H9 (cell line): ENCODE data around the gene CRHBP. TPM values are rescaled to one million over a fixed set of nuclear protein-coding genes. Genes with fewer than 3 reads are reported as not detected.
"Not testable (repeated sequence)": the region's sequence is repeated elsewhere in the genome, so short reads cannot be mapped to it uniquely, and the experiment has no call there.

ENCODE experiments used
- DNase-seq: peaks from one replicate; pipeline ENCODE4 v3.0.0-alpha.2; 2017
- H2AFZ ChIP-seq: one replicate; pipeline ENCODE4 v1.6.1; 2013; ENCODE audit warnings: mild to moderate bottlenecking, low read length, control low read depth, moderate library complexity
- H2AK5ac ChIP-seq: 2 replicates; pipeline ENCODE4 v1.6.1; 2013; ENCODE audit warnings: low read length, control low read depth, mixed read lengths; ENCODE audit not compliant: insufficient read length
- H2BK120ac ChIP-seq: one replicate; pipeline ENCODE4 v1.6.1; 2013; ENCODE audit warnings: low read depth, mild to moderate bottlenecking, low read length, control low read depth, inconsistent platforms; ENCODE audit not compliant: poor library complexity, severe bottlenecking
- H2BK12ac ChIP-seq: 2 replicates; pipeline ENCODE4 v1.6.1; 2013; ENCODE audit warnings: low read length, control low read depth, mixed read lengths, low read depth; ENCODE audit not compliant: insufficient read length
- H2BK15ac ChIP-seq: 2 replicates; pipeline ENCODE4 v1.6.1; 2013; ENCODE audit warnings: low read depth, low read length, control low read depth
- H2BK20ac ChIP-seq: one replicate; pipeline ENCODE4 v1.6.1; 2013; ENCODE audit warnings: low read depth, mild to moderate bottlenecking, low read length, control low read depth, inconsistent platforms; ENCODE audit not compliant: poor library complexity, severe bottlenecking
- H2BK5ac ChIP-seq: 2 replicates; pipeline ENCODE4 v1.6.1; 2013; ENCODE audit warnings: low read length, control low read depth, mixed read lengths; ENCODE audit not compliant: insufficient read length
- H3K14ac ChIP-seq: 2 replicates; pipeline ENCODE4 v1.6.1; 2013; ENCODE audit warnings: low read length, control low read depth; ENCODE audit not compliant: insufficient read depth
- H3K18ac ChIP-seq: 2 replicates; pipeline ENCODE4 v1.6.1; 2013; ENCODE audit warnings: low read depth, mild to moderate bottlenecking, mixed read lengths, low read length, control low read depth; ENCODE audit not compliant: insufficient read length
- H3K23ac ChIP-seq: 2 replicates; pipeline ENCODE4 v1.6.1; 2013; ENCODE audit warnings: low read length, control low read depth, mixed read lengths, low read depth; ENCODE audit not compliant: insufficient read length
- H3K23me2 ChIP-seq: 2 replicates; pipeline ENCODE4 v1.6.1; 2013; ENCODE audit warnings: low read depth, mild to moderate bottlenecking, mixed read lengths, low read length, control low read depth; ENCODE audit not compliant: insufficient read length, poor library complexity, severe bottlenecking
- H3K27ac ChIP-seq: 2 replicates; pipeline ENCODE4 v1.5.1; 2013; ENCODE audit warnings: low read length, control low read depth, mixed read lengths, low read depth; ENCODE audit not compliant: insufficient read length
- H3K27me3 ChIP-seq: 2 replicates; pipeline ENCODE4 v1.6.1; 2013; ENCODE audit warnings: low read length, control low read depth, inconsistent platforms; ENCODE audit not compliant: insufficient read depth
- H3K4ac ChIP-seq: 2 replicates; pipeline ENCODE4 v1.6.1; 2013; ENCODE audit warnings: low read depth, mild to moderate bottlenecking, control low read depth, inconsistent platforms, low read length, moderate library complexity
- H3K4me1 ChIP-seq: 2 replicates; pipeline ENCODE4 v1.6.1; 2013; ENCODE audit warnings: low read length, control low read depth, inconsistent platforms; ENCODE audit not compliant: insufficient read depth
- H3K4me2 ChIP-seq: 2 replicates; pipeline ENCODE4 v1.6.1; 2013; ENCODE audit warnings: low read length, control low read depth, mixed read lengths; ENCODE audit not compliant: insufficient read length, insufficient read depth
- H3K56ac ChIP-seq: 2 replicates; pipeline ENCODE4 v1.6.1; 2013; ENCODE audit warnings: low read depth, mild to moderate bottlenecking, mixed read lengths, low read length, control low read depth; ENCODE audit not compliant: insufficient read length
- H3K79me1 ChIP-seq: 2 replicates; pipeline ENCODE4 v1.6.1; 2013; ENCODE audit warnings: low read depth, mild to moderate bottlenecking, moderate library complexity, low read length, control low read depth, inconsistent platforms; ENCODE audit not compliant: insufficient read depth, poor library complexity, severe bottlenecking
- H3K79me2 ChIP-seq: 2 replicates; pipeline ENCODE4 v1.6.1; 2013; ENCODE audit warnings: low read length, control low read depth, inconsistent platforms; ENCODE audit not compliant: insufficient read depth
- H3K9ac ChIP-seq: 2 replicates; pipeline ENCODE4 v1.6.1; 2013; ENCODE audit warnings: low read length, control low read depth, mixed read lengths; ENCODE audit not compliant: insufficient read length; ENCODE audit errors: extremely low read depth
- H3K9me3 ChIP-seq: one replicate; pipeline ENCODE4 v1.6.1; 2013; ENCODE audit warnings: low read depth, low read length, inconsistent platforms; ENCODE audit not compliant: control insufficient read depth
- H3T11ph ChIP-seq: one replicate; pipeline ENCODE4 v1.6.1; 2013; ENCODE audit warnings: mild to moderate bottlenecking, low read length, control low read depth, inconsistent platforms
- H4K20me1 ChIP-seq: one replicate; pipeline ENCODE4 v1.6.1; 2013; ENCODE audit not compliant: control insufficient read depth, insufficient read length, insufficient read depth
- H4K5ac ChIP-seq: 2 replicates; pipeline ENCODE4 v1.6.1; 2013; ENCODE audit warnings: low read depth, mild to moderate bottlenecking, mixed read lengths, low read length, control low read depth; ENCODE audit not compliant: insufficient read length
- H4K8ac ChIP-seq: replicated peaks from 2 replicates; pipeline ENCODE4 v1.6.1; 2013; ENCODE audit warnings: low read length, control low read depth, mixed read lengths, low read depth; ENCODE audit not compliant: insufficient read length
- H4K91ac ChIP-seq: 2 replicates; pipeline ENCODE4 v1.6.1; 2013; ENCODE audit warnings: low read depth, mild to moderate bottlenecking, moderate library complexity, mixed read lengths, low read length, control low read depth; ENCODE audit not compliant: insufficient read length
- H3K27ac Mint-ChIP-seq, 3 experiments: 2 replicates in 2 of 3; 3 replicates in 1 of 3; pipeline ENCODE4 v1.8.0; 2020 to 2021; ENCODE audit warnings: mixed read lengths in 3 of 3, mild to moderate bottlenecking in 1 of 3, moderate library complexity in 1 of 3
- H3K27me3 Mint-ChIP-seq: 2 replicates; pipeline ENCODE4 v1.8.0; 2021; ENCODE audit warnings: low read depth, mild to moderate bottlenecking, moderate library complexity, mixed read lengths
- H3K36me3 Mint-ChIP-seq, 3 experiments: 2 replicates in 2 of 3; 3 replicates in 1 of 3; pipeline ENCODE4 v1.8.0; 2020 to 2021; ENCODE audit warnings: low read depth in 3 of 3, mixed read lengths in 3 of 3; ENCODE audit not compliant: insufficient read depth in 1 of 3
- H3K4me1 Mint-ChIP-seq, 2 experiments: 2 replicates each; pipeline ENCODE4 v1.8.0; 2020; ENCODE audit warnings: mixed read lengths in 2 of 2
- H3K4me3 Mint-ChIP-seq, 2 experiments: 2 replicates in 1 of 2; 3 replicates in 1 of 2; pipeline ENCODE4 v1.8.0; 2020 to 2021; ENCODE audit warnings: mild to moderate bottlenecking in 2 of 2, mixed read lengths in 2 of 2, moderate library complexity in 1 of 2
- H3K9me3 Mint-ChIP-seq, 2 experiments: 2 replicates in 1 of 2; 3 replicates in 1 of 2; pipeline ENCODE4 v1.8.0; 2020; ENCODE audit warnings: mild to moderate bottlenecking in 2 of 2, mixed read lengths in 2 of 2, moderate library complexity in 1 of 2
- CTCF ChIP-seq: fragments of 200-600 bp; sonication (generic); conservative IDR thresholded peaks from 3 replicates; pipeline ENCODE4 v1.8.0; 2021; ENCODE audit warnings: antibody characterized with exemption, mild to moderate bottlenecking
- WGBS: extraction: QIAGEN DNeasy Blood & Tissue Kit; methylation state at CpG from one replicate; pipeline ENCODE4 v1.1.7; 2013; ENCODE audit warnings: missing lambda C conversion rate, low lambda C conversion rate, mixed read lengths; ENCODE audit not compliant: insufficient read length; ENCODE audit errors: extremely low coverage; 5-methylcytosine and 5-hydroxymethylcytosine counted together
- total RNA-seq: library from RNA; stranded (reverse); gene quantifications from 2 replicates; pipeline ENCODE4 v1.2.1, GENCODE V29; 2021

Gene CRHBP
- total RNA-seq, 1 experiment from 2014 or later, result not detected

DNA sequence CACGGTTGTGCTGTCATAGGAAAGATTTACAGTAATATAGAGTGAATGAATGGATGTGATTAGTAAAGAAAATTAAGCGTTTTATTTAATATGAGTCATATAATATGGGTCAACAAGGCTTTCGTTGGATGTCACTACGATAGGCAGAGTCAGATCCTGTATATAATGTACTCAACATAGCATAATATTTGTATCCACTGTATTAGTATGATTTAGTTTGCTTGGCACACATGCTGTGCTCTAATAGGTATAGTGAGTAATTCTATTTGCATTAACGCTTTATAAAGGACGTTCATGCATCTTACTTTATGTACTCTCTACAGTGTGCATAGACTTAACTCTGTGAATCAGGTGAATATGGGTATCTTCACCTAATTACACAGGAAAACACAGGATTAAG, 41.5 kb downstream of the CRHBP start:
- no peak overlapping the region for H2BK5ac ChIP-seq
- no peak overlapping the region for H3K27ac Mint-ChIP-seq
- no peak overlapping the region for H2BK12ac ChIP-seq
- H3K56ac ChIP-seq, result no peak overlapping the region
- no peak overlapping the region for H3K9ac ChIP-seq
- no peaks in the 10 kb centered on the region for H3K79me2 ChIP-seq
- no peaks in the 10 kb centered on the region for H3K27me3 ChIP-seq
- no peaks in the 10 kb centered on the region for H3K36me3 Mint-ChIP-seq
- H3K4me1 Mint-ChIP-seq, result no peaks in the 10 kb centered on the region
- H3K79me1 ChIP-seq, result no peaks in the 10 kb centered on the region
- H2BK15ac ChIP-seq, result no peak overlapping the region
- no peak overlapping the region for H3K18ac ChIP-seq
- no peak overlapping the region for H2AFZ ChIP-seq
- no peak overlapping the region for H3K4ac ChIP-seq
- H4K91ac ChIP-seq, result no peak overlapping the region
- H2BK120ac ChIP-seq, result no peak overlapping the region
- H4K5ac ChIP-seq, result no peak overlapping the region
- no peak overlapping the region for H3K27ac ChIP-seq
- peaks cover 2% of the 10 kb centered on the region; the same call in 1 of the 2 replicates for H3K27me3 Mint-ChIP-seq
- no peak overlapping the region for H3K14ac ChIP-seq
- H4K20me1 ChIP-seq, result no peaks in the 10 kb centered on the region
- H3K4me3 Mint-ChIP-seq, result no peak overlapping the region
- 0% methylated on average over 1 of the region's 6 CpGs for WGBS
- H3K23ac ChIP-seq, result no peak overlapping the region
- H3K9me3 Mint-ChIP-seq, result no peaks in the 10 kb centered on the region; a peak in 1 of 5 replicates
- no peaks in the 10 kb centered on the region for H3K4me1 ChIP-seq
- H3K9me3 ChIP-seq, result no peaks in the 10 kb centered on the region
- TF ChIP-seq CTCF, result no peak
- H4K8ac ChIP-seq, result no peak overlapping the region
- H3T11ph ChIP-seq, result no peak overlapping the region
- H3K23me2 ChIP-seq, result no peaks in the 10 kb centered on the region
- no peak overlapping the region for H3K4me2 ChIP-seq
- no peak overlapping the region for H2BK20ac ChIP-seq
- no peak overlapping the region for H2AK5ac ChIP-seq
- DNase-seq, result no peak

DNA sequence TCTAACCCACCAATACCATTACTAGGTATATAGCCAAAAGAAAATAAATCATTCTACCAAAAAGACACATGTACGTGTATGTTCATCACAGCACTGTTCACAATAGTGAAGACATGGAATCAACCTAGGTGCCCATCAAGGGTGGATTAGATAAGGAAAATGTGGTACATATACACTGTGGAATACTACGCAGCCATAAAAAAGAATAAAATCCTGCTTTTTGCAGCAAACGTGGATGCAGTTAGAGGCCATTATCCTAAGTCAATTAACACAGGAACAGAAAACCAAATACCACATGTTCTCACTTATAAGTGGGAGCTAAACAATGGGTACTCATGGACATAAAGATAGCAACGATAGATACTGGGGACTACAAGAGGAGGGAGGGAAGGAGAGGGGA, 45.4 kb downstream of the CRHBP start:
- H3K14ac ChIP-seq, H3K27ac ChIP-seq, H3K27me3 ChIP-seq, H3K4me3 Mint-ChIP-seq, H2BK12ac ChIP-seq, DNase-seq, H3K9me3 ChIP-seq, H3K27ac Mint-ChIP-seq, H4K5ac ChIP-seq, H3T11ph ChIP-seq, H2AK5ac ChIP-seq, H3K4me2 ChIP-seq, H4K8ac ChIP-seq, H2AFZ ChIP-seq, H3K79me2 ChIP-seq, H2BK15ac ChIP-seq, H3K23me2 ChIP-seq, H2BK5ac ChIP-seq, H3K9me3 Mint-ChIP-seq, H3K36me3 Mint-ChIP-seq, H3K27me3 Mint-ChIP-seq, H3K9ac ChIP-seq, H3K79me1 ChIP-seq, H3K56ac ChIP-seq, H3K23ac ChIP-seq, H4K20me1 ChIP-seq, H2BK120ac ChIP-seq, H2BK20ac ChIP-seq, H3K4me1 ChIP-seq, H3K4me1 Mint-ChIP-seq, H3K4ac ChIP-seq, H3K18ac ChIP-seq, H4K91ac ChIP-seq: not testable (repeated sequence)
- WGBS, result no CpG with 5 or more reads among the region's 4 CpGs
